ENCODE results near the gene DPH2. TPM values are rescaled to one million over a fixed set of nuclear protein-coding genes. Genes with fewer than 3 reads are reported as not detected.

The DPH2 gene
- total and polyA plus RNA-seq, 4 donors: 14.3 to 27.4 (median 19.2) TPM

DNA sequence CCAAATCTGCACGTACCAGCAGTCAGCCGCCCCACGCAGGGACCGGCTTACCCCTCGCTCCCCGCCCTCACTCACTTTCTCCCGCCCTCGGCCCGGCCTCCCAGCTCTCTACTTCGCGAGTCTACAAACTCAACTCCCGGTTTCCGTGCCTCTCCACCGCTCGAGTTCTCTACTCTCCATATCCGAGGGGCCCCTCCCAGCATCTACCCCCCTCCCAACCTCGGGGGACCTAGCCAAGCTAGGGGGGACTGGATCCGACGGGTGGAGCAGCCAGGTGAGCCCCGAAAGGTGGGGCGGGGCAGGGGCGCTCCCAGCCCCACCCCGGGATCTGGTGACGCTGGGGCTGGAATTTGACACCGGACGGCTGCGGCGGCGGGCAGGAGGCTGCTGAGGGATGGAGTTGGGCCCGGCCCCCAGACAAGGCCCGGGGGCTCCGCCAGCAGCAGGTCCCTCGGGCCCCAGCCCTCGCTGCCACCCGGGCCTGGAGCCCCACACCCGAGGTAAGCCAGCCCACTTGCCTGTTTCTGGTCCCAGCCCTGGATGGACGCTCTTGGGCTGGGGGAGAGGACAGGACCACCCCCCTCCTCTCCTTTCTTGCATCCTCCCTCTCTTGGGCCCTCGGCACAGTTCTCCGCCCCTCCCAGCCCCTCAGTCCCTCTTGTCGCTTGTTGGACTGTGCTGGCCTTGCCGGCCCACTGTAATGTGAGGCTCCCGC is 36.3 kb upstream of the DPH2 start, which contains the start of gene ARTN:
ARTN (plus strand) TSS at position 416 of the 715 bp plus-strand sequence. CDS start 1,856 bp downstream, outside the sequence.
- 4% methylated on average over 39 of the region's 42 CpGs for WGBS (ENCODE audit: insufficient coverage)
- H3K4me1 ChIP-seq (ENCODE audit: control insufficient read depth, insufficient read depth, low read length): peaks cover 46% of the 10 kb centered on the region
- no peak within 1 kb of the TSS for H3K27ac ChIP-seq (ENCODE audit: low read depth, low read length)
- peaks cover 19% of the 10 kb centered on the region for H3K27me3 ChIP-seq (ENCODE audit: control insufficient read depth, insufficient read depth, low read length)
- DNase-seq (ENCODE audit: low read depth in 4 of 6, low spot score in 6 of 6): no peak
- H3K4me3 ChIP-seq (ENCODE audit: low read depth, low read length): peak within 1 kb of the TSS; percentile 22
- no peaks in the 10 kb centered on the region for H3K9me3 ChIP-seq (ENCODE audit: control insufficient read depth, insufficient read depth, low read length)
- peaks cover 30% of the 10 kb centered on the region for H3K36me3 ChIP-seq (ENCODE audit: control insufficient read depth, insufficient read depth, low read length)

DNA sequence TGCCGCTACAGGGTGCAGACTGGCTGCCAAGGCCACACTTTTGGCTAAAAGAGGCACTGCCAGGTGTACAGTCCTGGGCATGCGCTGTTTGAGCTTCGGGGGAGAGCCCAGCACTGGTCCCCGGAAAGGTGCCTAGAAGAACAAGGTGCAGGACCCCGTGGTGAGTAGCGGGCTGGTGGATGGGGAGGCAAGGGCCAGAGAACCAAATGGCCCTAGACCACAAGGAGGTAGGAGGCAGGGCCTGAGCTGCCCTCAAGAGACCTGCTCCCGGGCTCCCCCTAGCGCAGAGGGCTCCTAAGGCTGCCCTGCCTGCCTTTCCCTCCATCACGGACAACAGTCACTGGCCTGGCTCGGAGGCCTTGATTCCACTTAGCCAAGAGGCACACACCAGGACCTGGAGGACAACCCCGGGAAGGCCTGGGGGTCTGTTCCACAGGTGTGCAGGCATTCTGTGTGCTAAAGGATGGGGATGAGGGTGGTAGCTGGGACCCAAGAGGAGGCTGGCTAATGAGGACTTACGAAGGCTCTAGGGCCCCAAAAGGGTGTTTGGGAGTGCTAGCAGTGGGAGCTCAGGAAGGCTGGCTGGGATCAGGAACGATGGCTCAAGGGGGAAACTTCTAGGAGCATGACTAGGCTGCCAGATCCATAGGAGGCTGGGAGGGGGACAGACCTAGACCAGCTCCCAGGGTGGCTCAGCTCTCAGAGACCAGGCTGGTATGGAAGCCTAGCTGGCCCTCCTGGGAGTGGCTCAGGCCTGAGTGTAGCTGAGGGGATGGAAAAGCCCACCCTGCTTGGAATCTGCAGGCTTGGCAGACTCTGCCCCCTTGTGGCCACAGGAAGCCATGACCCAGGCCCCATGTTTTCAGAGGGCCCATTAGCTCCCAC is 35.5 kb upstream of the DPH2 start:
- Histone ChIP-seq H3K4me1 (ENCODE audit: control insufficient read depth, insufficient read depth, low read length) (peaks cover 49% of the 10 kb centered on the region), H3K27ac (ENCODE audit: low read depth, low read length) (no peak overlapping the region), H3K4me3 (ENCODE audit: low read depth, low read length) (peak overlapping the region; percentile 12), H3K27me3 (ENCODE audit: control insufficient read depth, insufficient read depth, low read length) (peaks cover 19% of the 10 kb centered on the region), H3K36me3 (ENCODE audit: control insufficient read depth, insufficient read depth, low read length) (peaks cover 30% of the 10 kb centered on the region), H3K9me3 (ENCODE audit: control insufficient read depth, insufficient read depth, low read length) (no peaks in the 10 kb centered on the region)
- peak in 5 of 6 donors; percentile 45 to 92 (median 63) for DNase-seq (ENCODE audit: low read depth in 4 of 6, low spot score in 6 of 6)
- 50% methylated on average over 12 of the region's 13 CpGs for WGBS (ENCODE audit: insufficient coverage)

DNA sequence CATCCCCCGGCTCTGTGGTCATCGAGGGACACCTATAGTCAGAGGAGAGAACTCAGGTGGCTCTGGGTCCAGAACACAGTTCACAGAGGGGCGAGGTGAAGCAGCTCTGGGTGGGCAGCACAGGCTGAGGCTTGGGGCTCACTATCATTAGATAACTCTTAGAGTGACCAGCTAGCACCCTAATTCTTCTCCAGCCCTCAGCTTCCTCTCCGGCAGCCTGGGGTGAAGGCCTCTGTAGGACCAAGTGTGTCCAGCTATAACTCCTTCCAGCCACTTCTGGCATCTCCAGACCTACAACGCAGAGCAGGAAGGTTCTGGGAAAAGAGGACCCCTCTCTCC is 34.9 kb upstream of the DPH2 start:
- Histone ChIP-seq H3K9me3 (ENCODE audit: control insufficient read depth, insufficient read depth, low read length) (no peaks in the 10 kb centered on the region), H3K4me1 (ENCODE audit: control insufficient read depth, insufficient read depth, low read length) (peaks cover 49% of the 10 kb centered on the region), H3K27ac (ENCODE audit: low read depth, low read length) (no peak overlapping the region), H3K36me3 (ENCODE audit: control insufficient read depth, insufficient read depth, low read length) (peaks cover 28% of the 10 kb centered on the region), H3K27me3 (ENCODE audit: control insufficient read depth, insufficient read depth, low read length) (peaks cover 19% of the 10 kb centered on the region), H3K4me3 (ENCODE audit: low read depth, low read length) (no peak overlapping the region)
- DNase-seq (ENCODE audit: low read depth in 4 of 6, low spot score in 6 of 6): no peak
- WGBS (ENCODE audit: insufficient coverage): 33% methylated on average over 5 of the region's 5 CpGs

DNA sequence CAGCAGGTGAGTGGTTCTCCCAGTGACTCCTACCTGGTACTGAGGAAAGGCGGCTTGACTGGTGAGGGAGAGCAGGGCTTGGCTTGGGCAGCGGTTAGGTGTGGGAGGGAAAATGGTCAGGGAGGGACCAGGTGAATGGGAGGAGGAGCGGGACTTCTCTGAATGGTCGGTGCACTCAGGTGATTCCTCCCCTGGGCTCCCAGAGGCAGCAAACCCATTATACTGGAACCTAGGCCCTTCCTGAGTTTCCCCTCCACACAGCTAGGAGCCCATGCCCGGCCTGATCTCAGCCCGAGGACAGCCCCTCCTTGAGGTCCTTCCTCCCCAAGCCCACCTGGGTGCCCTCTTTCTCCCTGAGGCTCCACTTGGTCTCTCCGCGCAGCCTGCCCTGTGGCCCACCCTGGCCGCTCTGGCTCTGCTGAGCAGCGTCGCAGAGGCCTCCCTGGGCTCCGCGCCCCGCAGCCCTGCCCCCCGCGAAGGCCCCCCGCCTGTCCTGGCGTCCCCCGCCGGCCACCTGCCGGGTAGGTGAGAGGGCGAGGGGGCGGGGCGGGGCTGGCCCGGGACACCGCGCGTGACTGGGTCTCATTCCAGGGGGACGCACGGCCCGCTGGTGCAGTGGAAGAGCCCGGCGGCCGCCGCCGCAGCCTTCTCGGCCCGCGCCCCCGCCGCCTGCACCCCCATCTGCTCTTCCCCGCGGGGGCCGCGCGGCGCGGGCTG is 33.9 kb upstream of the DPH2 start:
- 2% methylated on average over 45 of the region's 48 CpGs for WGBS (ENCODE audit: insufficient coverage)
- Histone ChIP-seq H3K36me3 (ENCODE audit: control insufficient read depth, insufficient read depth, low read length) (peaks cover 18% of the 10 kb centered on the region), H3K27me3 (ENCODE audit: control insufficient read depth, insufficient read depth, low read length) (peaks cover 19% of the 10 kb centered on the region), H3K27ac (ENCODE audit: low read depth, low read length) (no peak overlapping the region), H3K4me3 (ENCODE audit: low read depth, low read length) (no peak overlapping the region), H3K9me3 (ENCODE audit: control insufficient read depth, insufficient read depth, low read length) (no peaks in the 10 kb centered on the region), H3K4me1 (ENCODE audit: control insufficient read depth, insufficient read depth, low read length) (peaks cover 49% of the 10 kb centered on the region)
- no peak for DNase-seq (ENCODE audit: low read depth in 4 of 6, low spot score in 6 of 6)

- no peak overlapping the region for H3K27ac ChIP-seq (ENCODE audit: low read depth, low read length)
- H3K27me3 ChIP-seq (ENCODE audit: control insufficient read depth, insufficient read depth, low read length): peaks cover 19% of the 10 kb centered on the region
- peak overlapping the region; percentile 19 for H3K4me3 ChIP-seq (ENCODE audit: low read depth, low read length)
- peak in 2 of 6 donors; percentile 66 to 72 for DNase-seq (ENCODE audit: low read depth in 4 of 6, low spot score in 6 of 6)
- peaks cover 49% of the 10 kb centered on the region for H3K4me1 ChIP-seq (ENCODE audit: control insufficient read depth, insufficient read depth, low read length)
- no peaks in the 10 kb centered on the region for H3K9me3 ChIP-seq (ENCODE audit: control insufficient read depth, insufficient read depth, low read length)
- WGBS (ENCODE audit: insufficient coverage): 5% methylated on average over 54 of the region's 56 CpGs
- peaks cover 13% of the 10 kb centered on the region for H3K36me3 ChIP-seq (ENCODE audit: control insufficient read depth, insufficient read depth, low read length)
Measured at GRCh38 chr1:43936431-43937151, 33.2 kb upstream of the DPH2 start.

- H3K36me3 ChIP-seq (ENCODE audit: control insufficient read depth, insufficient read depth, low read length): peaks cover 7% of the 10 kb centered on the region
- H3K4me3 ChIP-seq (ENCODE audit: low read depth, low read length): no peak overlapping the region
- DNase-seq (ENCODE audit: low read depth in 4 of 6, low spot score in 6 of 6): no peak
- no peaks in the 10 kb centered on the region for H3K9me3 ChIP-seq (ENCODE audit: control insufficient read depth, insufficient read depth, low read length)
- WGBS (ENCODE audit: insufficient coverage): 88% methylated on average over 8 of the region's 8 CpGs
- H3K27ac ChIP-seq (ENCODE audit: low read depth, low read length): no peak overlapping the region
- peaks cover 49% of the 10 kb centered on the region for H3K4me1 ChIP-seq (ENCODE audit: control insufficient read depth, insufficient read depth, low read length)
- H3K27me3 ChIP-seq (ENCODE audit: control insufficient read depth, insufficient read depth, low read length): peaks cover 19% of the 10 kb centered on the region
Measured at GRCh38 chr1:43937179-43937865, 32.5 kb upstream of the DPH2 start.

GRCh38 chr1:43938383-43938782 is 31.4 kb upstream of the DPH2 start:
- Histone ChIP-seq H3K4me3 (ENCODE audit: low read depth, low read length) (no peak overlapping the region), H3K4me1 (ENCODE audit: control insufficient read depth, insufficient read depth, low read length) (peaks cover 39% of the 10 kb centered on the region), H3K36me3 (ENCODE audit: control insufficient read depth, insufficient read depth, low read length) (peaks cover 7% of the 10 kb centered on the region), H3K27ac (ENCODE audit: low read depth, low read length) (no peak overlapping the region), H3K27me3 (ENCODE audit: control insufficient read depth, insufficient read depth, low read length) (peaks cover 10% of the 10 kb centered on the region), H3K9me3 (ENCODE audit: control insufficient read depth, insufficient read depth, low read length) (no peaks in the 10 kb centered on the region)
- no peak for DNase-seq (ENCODE audit: low read depth in 4 of 6, low spot score in 6 of 6)
- WGBS (ENCODE audit: insufficient coverage): 73% methylated on average over 6 of the region's 10 CpGs

- DNase-seq (ENCODE audit: low read depth in 4 of 6, low spot score in 6 of 6): peak in 1 of 6 donors; percentile 33
- peaks cover 7% of the 10 kb centered on the region for H3K36me3 ChIP-seq (ENCODE audit: control insufficient read depth, insufficient read depth, low read length)
- no peaks in the 10 kb centered on the region for H3K9me3 ChIP-seq (ENCODE audit: control insufficient read depth, insufficient read depth, low read length)
- H3K27me3 ChIP-seq (ENCODE audit: control insufficient read depth, insufficient read depth, low read length): peaks cover 3% of the 10 kb centered on the region
- no peak overlapping the region for H3K4me3 ChIP-seq (ENCODE audit: low read depth, low read length)
- no peak overlapping the region for H3K27ac ChIP-seq (ENCODE audit: low read depth, low read length)
- peaks cover 32% of the 10 kb centered on the region for H3K4me1 ChIP-seq (ENCODE audit: control insufficient read depth, insufficient read depth, low read length)
- 67% methylated on average over 2 of the region's 3 CpGs for WGBS (ENCODE audit: insufficient coverage)
Measured at GRCh38 chr1:43938892-43939587, 30.8 kb upstream of the DPH2 start.

Data from spinal cord (tissue), 10 donors.